HG03139 (cell line): Measurements from ENCODE around the gene RPL27.

Source experiments
- ATAC-seq: cut with Tn5 transposase; IDR thresholded peaks from one replicate; pipeline ENCODE4 v1.9.1; 2021; ENCODE audit not compliant: unreplicated experiment

Gene RPL27

DNA sequence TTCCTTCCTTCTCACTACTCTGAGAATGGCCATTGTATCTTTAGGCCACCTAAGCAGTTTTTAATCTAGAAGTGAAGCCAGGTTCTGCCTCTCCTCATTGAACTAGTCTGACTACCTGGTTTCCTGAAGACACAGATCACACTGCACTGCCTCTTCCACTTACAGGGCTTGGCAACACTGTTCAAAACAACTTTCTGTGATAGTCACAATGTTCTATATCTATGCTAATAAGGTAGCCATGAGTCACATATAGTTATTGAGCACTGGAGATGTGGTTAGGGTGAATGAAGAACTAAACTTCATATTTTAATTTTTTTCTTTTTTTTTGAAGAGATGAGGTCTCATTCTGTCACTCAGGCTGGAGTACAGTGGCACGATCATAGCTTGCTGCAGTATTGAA lies 53.8 kb downstream of the RPL27 start:
- no peak for ATAC-seq
